Breast epithelium (tissue), 4 donors: ENCODE measurements around the gene C2orf49. TPM values are rescaled to one million over a fixed set of nuclear protein-coding genes. Genes with fewer than 3 reads are reported as not detected.
A peak's percentile ranks its signal among the peaks of the same experiment; 100 is the strongest.

Experiments used
- DNase-seq, 2 donors: peaks; one replicate each; pipeline ENCODE4 v3.0.0-alpha.2; 2019; ENCODE audit warnings: low spot score in 2 of 2
- H3K27ac ChIP-seq, 2 donors: fragments of 200-600 bp; sonication (generic) in 1 of 2; one replicate each; pipeline ENCODE4 v1.5.1; 2016 to 2019; ENCODE audit warnings: mild to moderate bottlenecking in 1 of 2
- H3K27me3 ChIP-seq, 2 donors: fragments of 200-600 bp; sonication (generic) in 1 of 2; one replicate each; pipeline versions ENCODE4 v1.5.1 to v1.6.0; 2017 to 2019; ENCODE audit warnings: control low read depth in 1 of 2, mild to moderate bottlenecking in 1 of 2
- H3K36me3 ChIP-seq: fragments of 200-600 bp; one replicate; pipeline ENCODE4 v1.5.1; 2019
- H3K4me1 ChIP-seq, 2 donors: fragments of 200-600 bp; sonication (generic); one replicate each; pipeline ENCODE4 v1.5.1; 2016 to 2019; ENCODE audit warnings: control low read depth in 1 of 2
- H3K4me3 ChIP-seq, 3 donors: fragments of 200-600 bp; sonication (generic); 1 replicate in 2 of 3; 2 replicates in 1 of 3; pipeline ENCODE4 v1.5.1; 2016 to 2019; ENCODE audit warnings: mild to moderate bottlenecking in 3 of 3, moderate library complexity in 2 of 3
- H3K9me3 ChIP-seq, 2 donors: fragments of 200-600 bp; sonication (generic) in 1 of 2; one replicate each; pipeline ENCODE4 v1.5.1; 2016 to 2019; ENCODE audit warnings: control low read depth in 1 of 2
- CTCF ChIP-seq, 3 donors: fragments of 450-650 bp; IDR thresholded peaks; one replicate each; pipeline ENCODE4 v1.5.1; 2016 to 2017; ENCODE audit warnings: antibody characterized with exemption in 3 of 3, mild to moderate bottlenecking in 3 of 3, moderate library complexity in 3 of 3
- POLR2A ChIP-seq: fragments of 450-650 bp; IDR thresholded peaks from one replicate; pipeline ENCODE4 v1.6.1; 2016; ENCODE audit warnings: antibody characterized with exemption, mild to moderate bottlenecking, moderate library complexity
- POLR2AphosphoS5 ChIP-seq, 3 donors: sonication (generic); formaldehyde crosslinking; IDR thresholded peaks; one replicate each; pipeline ENCODE4 v1.6.1; 2017; ENCODE audit warnings: antibody characterized with exemption in 3 of 3
- intact Hi-C: fragments of 100-400 bp; cut with DNase I; formaldehyde crosslinking; loops from one replicate; pipeline ENCODE4 v1.15.1; 2023; ENCODE audit warnings: low total_unique reads
- total RNA-seq, 3 donors: library from RNA; depleted of rRNA; stranded (reverse); fragments of >200 nt; gene quantifications; one replicate each; pipeline ENCODE4 v1.1.0, GENCODE V29; 2016

C2orf49 gene
- total RNA-seq, 3 donors from 2014 or later = 20.0 to 31.6 (median 23.0) TPM

- Histone ChIP-seq H3K4me1 (peaks cover 0 to 6% of the 10 kb centered on the region in 2 donors), H3K36me3 (no peaks in the 10 kb centered on the region), H3K9me3 (no peaks in the 10 kb centered on the region), H3K4me3 (peak overlapping the region; percentile 71 to 95 (median 81)), H3K27ac (peak overlapping the region; percentile 78 to 95), H3K27me3 (no peaks in the 10 kb centered on the region)
- intact Hi-C loops = no loop called here
- TF ChIP-seq POLR2A = no peak
- TF ChIP-seq CTCF (IDR thresholded peaks at IDR 0.05) = no peak
- no peak for TF ChIP-seq POLR2AphosphoS5 (IDR thresholded peaks at IDR 0.05)
- no peak for DNase-seq
Measured at GRCh38 chr2:105329197-105329554, 8.2 kb upstream of the C2orf49 start.

GRCh38 chr2:105329561-105330495 lies 7.5 kb upstream of the C2orf49 start, which contains the start of gene TGFBRAP1:
Gene TGFBRAP1, minus strand, starts transcription at chr2:105329735. Its CDS starts 21,434 bp downstream, at chr2:105308301.
- peak within 1 kb of the TSS; percentile 80 to 95 for H3K27ac ChIP-seq
- no peaks in the 10 kb centered on the region for H3K27me3 ChIP-seq
- TF ChIP-seq POLR2AphosphoS5 (IDR thresholded peaks at IDR 0.05) (no peak), POLR2A (no peak)
- no peaks in the 10 kb centered on the region for H3K36me3 ChIP-seq
- no peaks in the 10 kb centered on the region for H3K9me3 ChIP-seq
- intact Hi-C loops = no loop called here
- H3K4me1 ChIP-seq = peaks cover 0 to 6% of the 10 kb centered on the region in 2 donors
- no peak for DNase-seq
- peak within 1 kb of the TSS; percentile 71 to 95 (median 81) for H3K4me3 ChIP-seq

DNA sequence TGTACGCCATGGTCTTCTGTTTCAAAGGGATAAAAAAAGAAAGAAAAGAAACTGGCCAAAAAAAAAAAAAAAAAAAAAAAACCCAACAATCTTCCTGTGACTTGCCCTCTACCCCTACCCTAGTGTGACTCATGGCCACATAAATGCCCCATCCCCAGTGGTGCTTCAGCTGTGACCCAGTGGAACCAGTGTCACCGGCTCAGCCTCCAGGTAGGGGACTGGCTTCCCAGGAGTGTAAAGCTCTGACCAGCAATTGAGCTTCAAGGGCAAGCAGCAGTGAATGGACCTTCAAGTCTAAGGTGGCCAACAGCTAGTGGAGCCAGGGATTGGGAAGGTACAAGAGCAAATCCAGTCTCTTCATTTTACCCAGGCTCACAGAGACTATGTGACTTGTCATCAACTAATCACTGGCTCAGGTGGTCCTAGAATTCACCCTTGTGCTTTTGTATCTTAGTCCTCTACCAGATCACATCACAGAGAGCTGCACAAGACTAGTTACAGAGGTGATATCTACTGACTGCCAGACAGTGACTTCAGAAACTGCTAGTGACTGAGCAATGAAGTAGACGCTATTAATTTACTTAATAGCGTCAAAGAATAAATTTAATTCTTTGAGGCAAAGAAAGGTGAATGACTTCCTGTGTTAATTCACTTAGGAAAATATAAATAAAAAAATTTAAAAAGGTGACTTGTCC lies 6.5 kb upstream of the C2orf49 start:
- peaks cover 0 to 6% of the 10 kb centered on the region in 2 donors for H3K4me1 ChIP-seq
- H3K36me3 ChIP-seq = no peaks in the 10 kb centered on the region
- no peak overlapping the region for H3K4me3 ChIP-seq
- H3K9me3 ChIP-seq = no peaks in the 10 kb centered on the region
- intact Hi-C loops = no loop called here
- no peak for DNase-seq
- H3K27ac ChIP-seq = no peak overlapping the region
- TF ChIP-seq POLR2AphosphoS5 (IDR thresholded peaks at IDR 0.05) = no peak
- TF ChIP-seq CTCF (IDR thresholded peaks at IDR 0.05) = no peak
- TF ChIP-seq POLR2A = no peak
- no peaks in the 10 kb centered on the region for H3K27me3 ChIP-seq

DNA sequence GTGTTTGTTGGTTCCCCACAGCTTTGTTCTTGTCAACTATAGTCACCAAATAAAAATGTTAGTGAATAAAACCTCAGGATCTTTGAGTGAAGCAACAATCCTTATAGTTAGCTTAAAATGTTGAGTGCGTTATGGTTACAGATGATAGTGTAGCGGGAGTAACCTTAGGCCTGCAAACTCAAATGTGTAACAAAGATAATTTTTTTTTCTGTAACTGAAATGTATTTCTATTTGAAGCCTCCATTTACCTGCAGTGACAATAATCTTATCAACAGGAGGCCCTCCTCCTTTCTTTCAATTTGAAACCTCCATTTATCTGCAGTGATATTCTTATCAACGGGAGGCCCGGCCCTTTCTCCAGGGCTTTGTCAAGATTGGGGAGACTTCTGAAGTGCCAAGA lies 3.1 kb upstream of the C2orf49 start:
- H3K36me3 ChIP-seq = no peaks in the 10 kb centered on the region
- no peak for TF ChIP-seq POLR2A
- no peak overlapping the region for H3K4me3 ChIP-seq
- H3K27me3 ChIP-seq = no peaks in the 10 kb centered on the region
- peaks cover 0 to 22% of the 10 kb centered on the region in 2 donors for H3K4me1 ChIP-seq
- intact Hi-C loops = no loop called here
- H3K9me3 ChIP-seq = no peaks in the 10 kb centered on the region
- no peak overlapping the region for H3K27ac ChIP-seq
- no peak for DNase-seq

DNA sequence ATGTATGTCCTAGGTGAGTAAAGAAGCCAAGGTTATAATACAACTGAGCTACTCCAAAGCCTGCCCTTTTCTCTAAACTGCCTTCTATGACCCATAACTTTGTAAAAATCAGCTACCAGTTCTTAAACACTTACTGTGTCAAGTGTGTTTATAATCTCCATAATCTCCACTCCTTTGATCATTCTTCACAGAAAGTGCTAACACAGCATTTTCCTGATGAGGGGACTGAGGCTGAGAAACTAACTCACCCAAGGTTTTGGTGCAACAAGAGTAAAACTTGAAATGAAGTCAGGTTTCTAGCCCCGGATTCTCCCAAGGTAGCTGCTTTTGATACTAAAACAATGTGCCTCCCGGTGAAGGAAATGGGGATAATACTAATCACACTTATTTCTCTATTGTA lies 1.9 kb upstream of the C2orf49 start:
- H3K36me3 ChIP-seq = no peaks in the 10 kb centered on the region
- no peaks in the 10 kb centered on the region for H3K9me3 ChIP-seq
- no peak for DNase-seq
- TF ChIP-seq POLR2AphosphoS5 (IDR thresholded peaks at IDR 0.05) (no peak), CTCF (IDR thresholded peaks at IDR 0.05) (no peak), POLR2A (no peak)
- intact Hi-C loops = no loop called here
- no peak overlapping the region for H3K4me3 ChIP-seq
- H3K4me1 ChIP-seq = peaks cover 0 to 25% of the 10 kb centered on the region in 2 donors
- no peak overlapping the region for H3K27ac ChIP-seq
- H3K27me3 ChIP-seq = no peaks in the 10 kb centered on the region

- Histone ChIP-seq H3K4me1 (peaks cover 0 to 25% of the 10 kb centered on the region in 2 donors), H3K4me3 (peak overlapping the region; percentile 86 to 92 (median 91)), H3K27me3 (no peaks in the 10 kb centered on the region), H3K36me3 (no peaks in the 10 kb centered on the region), H3K9me3 (no peaks in the 10 kb centered on the region), H3K27ac (peak overlapping the region; percentile 95 to 96)
- intact Hi-C loops = no loop called here
- no peak for TF ChIP-seq POLR2AphosphoS5 (IDR thresholded peaks at IDR 0.05)
- no peak for TF ChIP-seq POLR2A
- no peak for TF ChIP-seq CTCF (IDR thresholded peaks at IDR 0.05)
- no peak for DNase-seq
Measured at GRCh38 chr2:105336786-105337121, 586 bp upstream of the C2orf49 start.
